ENCODE data around the gene ALG9.

DNA sequence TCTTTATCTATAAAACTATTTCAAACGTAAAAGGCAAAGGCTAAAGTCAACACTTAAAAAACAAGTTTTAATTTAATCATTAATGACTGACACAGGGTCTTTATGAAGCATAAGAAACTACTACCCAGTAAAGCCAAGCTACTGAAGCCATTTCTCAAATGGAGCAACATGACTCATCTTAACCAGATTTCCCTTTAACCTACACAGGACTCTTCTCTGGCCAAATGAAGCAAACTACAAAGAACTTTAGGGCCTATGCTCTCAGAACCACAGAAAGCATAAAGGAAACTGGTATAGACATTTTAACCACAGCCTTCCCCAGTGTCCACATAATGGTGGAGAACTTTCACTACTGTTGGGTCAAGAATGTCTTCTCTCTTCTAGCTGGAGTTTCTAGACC, 34.7 kb downstream of the ALG9 start:
- no peak for TF ChIP-seq CTCF (IDR thresholded peaks at IDR 0.05; ENCODE audit: low read depth, low read length)
- TF ChIP-seq POLR2A (IDR thresholded peaks at IDR 0.05; ENCODE audit: extremely low read depth, insufficient read length): no peak
- TF ChIP-seq, protein P1, sequence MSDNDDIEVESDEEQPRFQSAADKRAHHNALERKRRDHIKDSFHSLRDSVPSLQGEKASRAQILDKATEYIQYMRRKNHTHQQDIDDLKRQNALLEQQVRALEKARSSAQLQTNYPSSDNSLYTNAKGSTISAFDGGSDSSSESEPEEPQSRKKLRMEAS (IDR thresholded peaks at IDR 0.05; ENCODE audit: low read depth, low read length): no peak
- no peak for TF ChIP-seq MYC (IDR thresholded peaks at IDR 0.05; ENCODE audit: low read depth, low read length)
